Osteocyte (in vitro differentiated cells): Measurements from ENCODE around the gene CALHM3. TPM values are rescaled to one million over a fixed set of nuclear protein-coding genes. Genes with fewer than 3 reads are reported as not detected.

Source experiments
- DNase-seq: peaks from one replicate; pipeline ENCODE4 v3.0.0; 2021; ENCODE audit warnings: mixed read lengths; ENCODE audit not compliant: unreplicated experiment; ENCODE audit errors: extremely low spot score
- H3K27ac Mint-ChIP-seq: one replicate; pipeline ENCODE4 v1.8.0; 2021; ENCODE audit warnings: mild to moderate bottlenecking, mixed read lengths; ENCODE audit not compliant: unreplicated experiment
- H3K27me3 Mint-ChIP-seq: one replicate; pipeline ENCODE4 v1.8.0; 2021; ENCODE audit warnings: mixed read lengths; ENCODE audit not compliant: unreplicated experiment
- H3K36me3 Mint-ChIP-seq: one replicate; pipeline ENCODE4 v1.8.0; 2021; ENCODE audit warnings: mixed read lengths; ENCODE audit not compliant: unreplicated experiment
- H3K4me1 Mint-ChIP-seq: one replicate; pipeline ENCODE4 v1.8.0; 2021; ENCODE audit warnings: mixed read lengths; ENCODE audit not compliant: unreplicated experiment
- H3K4me3 Mint-ChIP-seq: one replicate; pipeline ENCODE4 v1.8.0; 2021; ENCODE audit warnings: mild to moderate bottlenecking, moderate library complexity, mixed read lengths; ENCODE audit not compliant: unreplicated experiment
- H3K9me3 Mint-ChIP-seq: one replicate; pipeline ENCODE4 v1.8.0; 2021; ENCODE audit warnings: mixed read lengths; ENCODE audit not compliant: unreplicated experiment
- CTCF ChIP-seq: fragments of 200-600 bp; sonication (generic); IDR thresholded peaks from 2 replicates; pipeline ENCODE4 v1.5.0; 2021; ENCODE audit warnings: antibody characterized with exemption, mild to moderate bottlenecking, moderate library complexity
- total RNA-seq: library from RNA; stranded (reverse); gene quantifications from 2 replicates; pipeline ENCODE4 v1.2.1, GENCODE V29; 2021

CALHM3 gene
- total RNA-seq, 1 donor from 2014 or later: not detected

DNA sequence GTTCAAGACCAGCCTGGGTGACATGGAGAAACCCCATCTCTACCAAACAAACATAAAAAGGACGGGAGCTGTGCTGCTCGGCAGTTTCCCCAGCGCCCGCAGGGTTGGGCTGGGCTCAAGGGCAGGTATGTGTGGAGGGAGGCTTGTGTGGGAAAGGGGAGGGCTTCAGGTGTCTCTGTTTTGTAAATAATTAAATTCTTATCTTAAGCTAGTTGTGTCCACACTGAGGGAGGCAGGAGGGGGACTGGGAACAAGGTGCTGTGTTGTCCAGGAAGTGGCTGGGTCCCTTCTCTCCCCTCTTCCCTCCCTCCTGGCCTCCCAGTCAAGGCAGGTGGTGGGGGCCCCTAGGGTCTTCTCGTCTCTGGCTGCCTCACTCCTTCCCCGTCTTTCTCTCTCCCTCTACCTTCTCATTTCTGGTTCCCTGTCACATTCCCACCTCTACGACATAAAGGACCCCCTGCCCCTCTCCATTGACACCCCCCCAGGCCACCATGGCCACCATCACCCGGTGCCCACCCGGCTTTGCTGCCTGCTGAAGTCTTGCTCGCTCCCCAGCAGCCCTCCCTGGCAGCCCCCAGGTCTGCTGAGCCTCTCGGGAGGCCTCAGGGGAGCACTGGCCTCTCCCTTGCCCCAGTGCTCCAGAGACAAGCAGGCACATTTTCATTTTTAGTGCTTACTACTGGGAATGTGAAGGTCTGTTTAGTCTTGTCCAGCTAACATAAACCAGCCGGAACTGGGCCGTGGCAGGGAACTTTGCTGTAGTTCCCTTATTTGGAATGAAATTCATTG is 33.7 kb upstream of the CALHM3 start:
- no peak for TF ChIP-seq CTCF
- Mint-ChIP-seq H3K36me3 (no peaks in the 10 kb centered on the region), H3K4me3 (no peak overlapping the region), H3K9me3 (no peaks in the 10 kb centered on the region), H3K27ac (peak overlapping the region; percentile 78), H3K4me1 (peaks cover 22% of the 10 kb centered on the region), H3K27me3 (peaks cover 13% of the 10 kb centered on the region)
- no peak for DNase-seq

DNA sequence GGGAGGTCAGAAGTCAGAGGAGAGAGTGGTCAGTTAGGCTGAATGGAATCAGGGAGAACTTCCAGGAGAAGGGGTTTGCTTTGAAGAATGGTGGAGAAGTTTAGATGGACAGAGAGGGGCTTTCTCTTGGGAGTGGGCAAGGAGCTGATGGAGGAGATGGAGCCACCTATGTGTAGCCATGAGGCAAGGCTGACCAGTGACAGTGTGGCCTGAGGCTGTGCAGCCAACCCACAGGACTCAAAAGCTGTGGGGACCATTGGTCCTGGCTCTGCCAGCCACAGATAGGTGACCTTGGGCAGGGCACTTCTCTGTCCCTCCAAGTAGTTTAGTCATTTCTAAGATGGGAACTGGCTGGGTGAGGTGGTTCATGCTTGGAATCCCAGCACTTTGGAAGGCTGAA is 33.1 kb upstream of the CALHM3 start:
- H3K27ac Mint-ChIP-seq: no peak overlapping the region
- H3K4me1 Mint-ChIP-seq: peaks cover 22% of the 10 kb centered on the region

GRCh38 chr10:103510791-103511752 is 32.0 kb upstream of the CALHM3 start:
- Mint-ChIP-seq H3K9me3 (no peaks in the 10 kb centered on the region), H3K36me3 (no peaks in the 10 kb centered on the region), H3K4me3 (no peak overlapping the region), H3K4me1 (peaks cover 19% of the 10 kb centered on the region), H3K27ac (no peak overlapping the region), H3K27me3 (peaks cover 22% of the 10 kb centered on the region)
- DNase-seq: no peak
- no peak for TF ChIP-seq CTCF

More for the DNA sequence above, 33.1 kb upstream of the CALHM3 start:
- no peak for TF ChIP-seq CTCF
- Mint-ChIP-seq H3K9me3 (no peaks in the 10 kb centered on the region), H3K4me3 (no peak overlapping the region), H3K27me3 (peaks cover 17% of the 10 kb centered on the region), H3K36me3 (no peaks in the 10 kb centered on the region)
- no peak for DNase-seq

GRCh38 chr10:103510046-103510685 is 31.1 kb upstream of the CALHM3 start:
- DNase-seq: no peak
- no peak overlapping the region for H3K27ac Mint-ChIP-seq

More at GRCh38 chr10:103510046-103510685, 31.1 kb upstream of the CALHM3 start:
- peaks cover 22% of the 10 kb centered on the region for H3K27me3 Mint-ChIP-seq
- H3K4me3 Mint-ChIP-seq: no peak overlapping the region
- TF ChIP-seq CTCF: no peak
- H3K36me3 Mint-ChIP-seq: no peaks in the 10 kb centered on the region
- H3K9me3 Mint-ChIP-seq: no peaks in the 10 kb centered on the region
- H3K4me1 Mint-ChIP-seq: peaks cover 16% of the 10 kb centered on the region
